KG1 (cell line): ENCODE data around the gene COMMD8.

Source experiments
- DNase-seq: peaks from one replicate; lab custom pipeline; 2025; lab: John Stamatoyannopoulos, UW

Gene COMMD8

DNA sequence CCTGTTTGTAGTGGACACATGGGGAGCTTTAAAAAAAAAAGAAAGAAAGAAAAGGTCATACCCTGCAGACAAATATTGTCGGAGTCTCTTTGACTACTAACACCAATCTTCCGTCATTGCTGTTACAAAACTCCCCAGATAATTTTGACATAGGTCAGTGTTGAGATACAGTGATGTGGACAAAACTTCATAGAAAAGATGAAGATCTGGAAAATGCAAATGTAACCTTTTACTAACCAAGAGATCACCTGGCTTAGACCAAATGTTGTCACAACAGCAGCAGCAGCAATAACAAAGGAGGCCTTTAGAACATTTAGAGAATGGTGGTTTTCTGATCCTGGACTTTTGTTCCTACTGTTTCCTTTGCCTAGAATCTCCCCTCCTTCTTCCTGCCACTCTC, 8.1 kb upstream of the COMMD8 start:
- no peak for DNase-seq

DNA sequence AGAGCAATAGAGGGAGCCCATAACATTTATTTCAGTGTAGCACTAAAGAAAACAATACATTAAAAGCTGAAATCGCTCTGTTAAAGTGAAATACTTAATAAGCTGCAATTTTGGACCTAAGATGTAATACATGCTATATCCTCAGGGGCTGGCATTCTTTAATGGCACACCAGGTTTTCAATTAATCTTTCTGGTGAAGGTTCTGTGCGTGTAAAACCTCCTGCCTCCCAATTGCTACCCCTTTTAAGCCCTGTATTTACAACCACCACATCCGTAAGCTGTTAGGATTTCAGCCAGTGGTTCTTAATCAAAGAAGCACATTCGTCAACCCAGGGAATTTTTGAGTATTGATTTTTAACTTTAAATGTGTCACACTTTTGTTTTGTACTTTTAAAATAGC, 7.6 kb upstream of the COMMD8 start:
- DNase-seq, result no peak

DNA sequence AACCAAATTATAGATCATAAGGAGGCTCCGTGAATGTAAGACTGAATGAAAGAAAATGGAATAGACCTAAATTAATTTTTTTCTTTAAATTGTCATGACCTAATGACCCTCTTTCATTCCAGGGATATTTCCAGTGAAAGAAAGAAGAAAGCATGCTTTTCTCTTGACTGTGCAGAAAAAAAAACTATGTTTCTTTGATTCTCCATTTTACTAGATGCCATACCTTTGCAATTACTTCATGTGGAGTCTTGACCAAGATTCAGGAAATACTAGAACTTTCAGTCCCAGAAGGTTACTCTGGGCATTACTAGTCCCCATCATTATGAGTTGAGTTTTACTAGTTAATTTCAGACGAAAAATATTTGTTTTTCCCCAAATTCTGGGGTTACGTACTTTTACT, 6.4 kb upstream of the COMMD8 start:
- DNase-seq, result no peak

DNA sequence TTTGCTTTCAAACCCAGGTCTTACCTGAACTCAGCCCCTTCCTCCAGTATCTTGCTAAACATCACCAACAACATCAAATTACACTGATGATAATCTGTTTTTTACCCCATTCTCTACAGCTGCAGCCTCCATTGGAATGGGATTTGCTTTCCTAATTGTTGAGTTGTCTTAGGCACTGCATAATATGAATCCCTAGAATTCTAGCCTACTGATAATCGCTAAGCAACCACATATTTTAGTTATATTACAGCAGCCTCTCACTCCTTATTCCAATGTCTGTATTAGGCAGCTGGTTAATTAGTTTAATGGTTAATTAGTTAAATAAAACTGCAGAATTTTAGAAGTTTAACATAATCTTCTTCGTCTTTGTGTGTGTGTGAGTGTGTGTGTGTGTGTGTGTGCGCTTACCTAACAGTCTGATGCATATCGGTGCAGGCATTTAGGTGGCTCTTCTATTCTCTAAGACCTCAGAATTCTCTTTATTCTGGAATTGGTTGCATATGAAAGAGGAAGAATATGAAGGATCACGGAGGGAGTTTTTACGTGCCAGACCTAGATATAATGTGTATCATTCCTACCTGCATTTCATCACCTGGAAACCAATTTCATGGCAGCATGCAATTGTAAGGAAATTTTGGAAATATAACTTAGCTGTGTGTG, 5.3 kb upstream of the COMMD8 start:
- DNase-seq, result no peak

DNA sequence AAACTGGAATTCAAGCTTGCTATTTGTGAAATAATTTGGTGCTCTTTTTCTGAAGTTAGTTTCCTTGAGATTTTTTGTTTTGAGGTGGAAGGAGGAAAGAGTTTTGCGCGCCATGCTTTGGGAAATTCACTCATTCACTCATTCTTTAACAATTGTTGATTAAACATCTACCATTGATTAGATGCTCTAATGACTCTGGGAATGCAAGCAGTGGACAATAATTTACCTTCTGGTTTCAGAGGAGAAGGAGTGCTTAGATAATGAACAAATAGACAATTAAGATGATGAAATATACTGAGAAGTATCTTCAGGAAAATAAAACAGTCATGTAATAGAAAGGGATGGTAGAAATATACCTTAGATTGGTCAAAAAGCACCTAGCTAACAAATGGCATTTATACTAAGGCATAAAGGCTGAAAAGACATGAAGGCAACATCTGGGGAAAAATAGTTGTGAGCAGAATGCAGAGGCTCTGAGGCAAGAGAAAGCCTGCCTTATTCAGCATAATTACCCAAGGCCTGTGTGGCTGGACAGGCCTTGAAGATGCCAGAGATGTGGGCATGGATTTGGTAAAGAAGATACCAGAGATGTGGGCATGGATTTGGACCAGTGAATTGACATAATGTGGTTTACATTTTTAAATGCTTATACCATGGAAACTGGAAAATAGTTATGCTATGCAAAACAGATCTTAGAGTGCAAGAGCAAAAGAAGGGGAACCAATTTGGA, 2.7 kb upstream of the COMMD8 start:
- no peak for DNase-seq

DNA sequence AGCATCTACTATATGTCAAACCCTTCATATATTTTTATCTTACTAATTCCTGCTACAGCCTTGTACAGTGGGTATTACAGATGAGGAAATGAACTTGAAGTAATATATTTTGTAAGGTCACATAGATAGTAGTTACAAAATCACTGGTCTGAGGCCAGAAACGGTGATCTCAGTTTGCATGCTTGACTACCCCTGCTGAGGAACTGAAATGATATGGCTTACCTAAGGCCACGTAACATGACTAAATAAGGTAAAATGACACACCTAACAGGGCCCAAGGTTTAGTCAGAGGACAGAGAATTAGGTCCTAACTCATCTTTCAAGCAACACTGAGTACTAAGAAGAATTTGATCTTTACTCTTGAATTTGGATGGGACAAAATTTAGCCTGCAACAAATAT, 1.5 kb upstream of the COMMD8 start:
- no peak for DNase-seq

DNA sequence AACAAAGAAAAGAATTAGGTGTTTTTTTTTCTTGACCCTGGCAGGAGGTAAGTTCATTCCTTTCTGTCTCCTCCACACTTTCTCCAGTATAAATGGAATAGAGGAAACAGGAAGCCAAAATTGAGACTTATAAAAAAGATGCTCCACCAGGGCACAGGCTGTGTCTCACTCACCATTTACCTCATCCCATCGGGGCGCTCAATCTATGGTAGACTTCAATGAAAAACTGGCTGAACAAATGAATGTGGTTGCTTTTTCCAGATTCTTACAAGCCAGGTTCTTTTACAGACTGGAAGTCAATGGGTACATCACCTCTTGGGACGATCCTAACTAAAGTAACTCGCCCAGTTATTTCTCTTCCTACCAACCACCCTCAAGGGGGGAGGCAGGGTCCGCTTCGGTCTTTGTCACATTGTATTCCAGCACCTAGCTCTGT, 685 bp downstream of the COMMD8 start:
- no peak for DNase-seq

DNA sequence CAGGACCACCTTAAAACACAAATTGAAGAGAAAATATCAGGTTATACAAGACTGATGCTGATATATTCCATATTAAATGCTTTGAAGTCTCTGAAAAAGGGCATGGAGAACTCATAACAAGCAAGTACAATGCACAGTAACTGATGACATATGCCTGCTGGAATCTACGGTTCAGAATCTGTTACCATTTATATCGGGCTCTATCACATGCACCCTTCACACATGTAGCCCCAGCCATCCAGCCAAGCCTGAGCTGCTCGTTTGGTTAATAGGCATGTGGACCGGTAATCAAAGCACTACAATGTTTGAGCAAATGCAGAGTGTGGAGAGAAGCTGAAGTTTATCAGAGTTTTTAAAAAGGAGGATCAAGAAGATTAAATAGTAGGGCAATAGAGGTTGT, 11.8 kb downstream of the COMMD8 start:
- DNase-seq, result no peak

DNA sequence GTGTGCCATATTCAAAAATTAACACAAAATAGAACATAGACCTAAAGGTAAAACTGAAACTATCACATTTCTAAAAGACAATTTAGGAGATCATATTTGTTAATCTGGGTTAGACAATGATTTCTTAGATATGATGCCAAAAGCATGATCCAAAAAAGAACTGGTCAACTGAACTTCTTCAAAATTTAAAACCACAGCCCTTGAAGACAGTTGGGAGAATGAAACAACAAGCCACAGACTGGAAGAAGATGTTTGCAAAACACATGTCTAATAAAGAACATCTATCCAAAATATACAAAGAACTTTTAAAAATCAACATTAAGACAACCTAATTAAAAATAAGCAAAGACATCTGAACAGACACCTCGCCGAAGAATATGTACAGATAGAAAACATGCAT, 19.5 kb downstream of the COMMD8 start:
- DNase-seq, result no peak

DNA sequence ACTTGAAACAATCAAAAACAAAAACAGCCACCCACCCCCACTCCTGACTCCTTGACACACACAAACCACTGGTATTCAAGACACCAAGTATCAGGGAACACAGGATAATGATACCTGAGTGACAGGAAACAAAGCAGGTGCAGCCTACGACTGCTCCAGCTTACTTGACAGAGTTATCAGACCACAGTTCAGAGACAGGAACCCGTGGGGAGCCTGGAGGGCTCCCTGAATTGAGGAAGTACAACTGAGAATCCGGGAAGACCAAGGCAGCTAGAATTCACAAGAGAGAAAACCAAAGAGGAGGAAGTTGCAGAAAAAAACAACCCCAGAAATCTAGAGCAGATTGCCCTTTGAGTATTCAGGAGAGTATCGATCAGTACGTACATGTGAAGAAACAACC, 20.5 kb downstream of the COMMD8 start:
- peak; percentile 54 for DNase-seq

DNA sequence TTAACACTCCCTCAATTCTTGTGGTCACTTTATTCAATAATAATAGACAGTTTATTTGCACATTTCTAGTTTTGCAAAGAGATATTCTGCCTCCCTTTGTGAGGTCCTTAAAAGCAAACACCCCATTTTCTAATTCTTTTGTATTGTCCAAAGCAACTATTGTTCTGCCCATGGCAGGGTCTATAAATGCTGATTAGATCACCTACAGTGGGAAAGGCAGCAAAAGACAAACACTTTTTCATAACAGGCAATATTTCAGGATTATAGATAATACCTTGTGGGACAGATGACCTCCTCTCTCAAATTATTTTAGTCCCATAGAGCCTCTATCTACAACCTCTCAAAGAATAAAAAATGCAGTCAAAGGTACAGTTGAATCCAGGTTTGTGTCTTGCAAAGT, 28.6 kb downstream of the COMMD8 start:
- no peak for DNase-seq

DNA sequence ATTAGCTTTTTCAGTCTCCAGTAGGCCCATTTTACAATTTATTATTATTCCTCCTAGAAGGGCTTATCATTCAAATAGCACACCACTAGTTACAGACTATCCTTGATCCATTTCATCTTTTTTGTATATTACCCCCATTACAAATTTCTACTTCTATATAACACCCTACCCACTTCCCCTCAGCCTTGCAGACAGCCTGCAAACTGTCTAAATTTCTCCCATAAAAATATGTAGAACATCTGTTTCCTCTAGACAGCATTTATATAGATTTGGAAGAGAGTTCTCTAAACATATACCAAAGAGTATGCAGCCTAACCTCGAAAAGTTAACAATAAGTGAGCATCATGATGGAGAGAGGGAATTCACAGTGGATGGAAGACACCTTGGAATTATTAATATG, 30.8 kb downstream of the COMMD8 start:
- no peak for DNase-seq

DNA sequence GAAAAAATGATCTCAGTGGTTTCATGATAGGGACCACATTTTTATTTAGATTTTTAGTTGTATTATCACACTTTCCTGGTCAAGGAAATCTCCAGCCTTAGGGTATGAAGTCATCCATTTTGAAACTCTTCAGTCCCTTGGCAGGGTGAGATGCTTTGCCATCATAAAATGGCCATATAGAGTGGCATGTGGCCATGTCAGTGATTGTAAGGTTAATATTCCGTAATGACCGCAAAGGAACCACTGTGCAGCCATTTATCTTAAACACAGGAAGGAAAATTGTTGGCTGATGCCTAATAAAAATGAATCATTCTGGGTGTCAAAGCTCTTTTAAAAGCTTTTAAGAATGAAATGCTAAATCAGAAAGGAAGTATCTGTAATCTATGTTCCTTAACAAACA, 35.6 kb downstream of the COMMD8 start:
- DNase-seq, result no peak

DNA sequence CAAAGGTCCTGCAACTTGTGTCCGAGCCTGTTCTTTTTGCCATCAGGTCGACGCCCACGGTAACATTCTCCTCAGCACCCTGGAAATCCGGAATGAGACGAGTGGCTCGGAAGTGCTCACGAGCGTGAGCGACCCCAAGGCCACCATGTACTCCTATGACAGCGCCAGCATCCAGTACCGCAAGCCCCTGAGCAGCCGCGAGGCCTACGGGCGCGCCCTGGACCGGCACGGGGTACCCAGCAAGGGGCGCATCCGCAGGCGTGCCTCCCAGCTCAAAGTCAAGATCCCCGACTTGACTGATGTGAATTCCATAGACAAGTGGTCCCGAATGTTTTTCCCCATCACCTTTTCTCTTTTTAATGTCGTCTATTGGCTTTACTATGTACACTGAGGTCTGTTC, 37.9 kb downstream of the COMMD8 start:
- no peak for DNase-seq

DNA sequence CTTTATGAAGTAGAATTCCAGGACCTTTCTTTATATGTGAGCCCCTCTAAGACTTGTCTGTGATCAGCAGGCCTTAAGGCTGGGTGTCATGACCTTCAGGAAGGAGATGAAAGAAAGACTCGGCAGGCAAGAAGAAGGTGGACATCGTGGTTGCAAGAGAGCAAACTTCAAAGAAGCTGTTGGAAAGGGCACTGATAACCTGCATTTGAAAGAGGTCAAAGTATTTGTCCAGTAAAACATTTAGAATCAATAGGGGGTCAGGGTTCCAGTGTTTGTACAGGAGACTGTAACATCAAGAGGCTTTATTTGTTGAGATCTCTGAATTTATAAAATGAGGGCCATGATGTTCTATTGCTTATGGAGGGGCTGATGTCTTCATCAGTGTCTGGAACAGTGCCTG, 44.2 kb downstream of the COMMD8 start:
- no peak for DNase-seq

DNA sequence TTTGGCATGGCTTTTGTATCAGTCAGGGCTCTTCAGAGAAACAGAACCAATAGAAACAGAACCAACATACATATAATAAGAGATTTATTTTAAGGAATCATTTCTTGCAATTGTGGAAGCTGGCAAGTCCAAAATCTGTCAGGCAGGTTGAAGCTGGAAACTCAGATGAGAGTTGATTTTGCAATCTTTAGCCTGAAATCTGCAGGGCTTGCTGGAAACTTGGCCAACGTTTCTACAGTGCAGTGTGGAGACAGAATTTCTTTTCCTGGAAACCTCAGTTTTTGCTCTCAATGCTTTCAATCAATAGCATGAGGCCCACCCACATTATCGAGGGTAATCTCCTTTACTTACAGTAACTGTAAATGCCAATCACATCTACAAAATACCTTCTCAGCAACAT, 45.4 kb downstream of the COMMD8 start:
- DNase-seq, result no peak

DNA sequence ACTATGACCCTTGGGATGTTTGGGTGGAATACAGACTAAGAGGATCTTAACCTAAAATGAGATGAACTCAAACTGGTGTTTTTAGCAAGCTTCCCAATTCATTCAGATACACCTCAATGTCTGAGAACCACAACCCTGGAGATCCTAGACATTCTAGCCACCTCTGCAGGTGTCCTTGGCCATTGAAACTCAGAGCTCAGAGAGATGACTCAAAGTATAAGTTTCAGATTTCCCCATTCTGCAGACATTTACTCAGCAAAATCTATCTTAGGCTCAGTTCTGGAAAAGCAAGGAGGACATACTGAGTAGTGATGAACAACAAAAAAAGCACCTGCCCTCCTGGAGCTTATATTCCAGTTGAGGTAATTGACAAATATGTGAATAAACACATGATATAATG, 47.8 kb downstream of the COMMD8 start:
- DNase-seq, result no peak

DNA sequence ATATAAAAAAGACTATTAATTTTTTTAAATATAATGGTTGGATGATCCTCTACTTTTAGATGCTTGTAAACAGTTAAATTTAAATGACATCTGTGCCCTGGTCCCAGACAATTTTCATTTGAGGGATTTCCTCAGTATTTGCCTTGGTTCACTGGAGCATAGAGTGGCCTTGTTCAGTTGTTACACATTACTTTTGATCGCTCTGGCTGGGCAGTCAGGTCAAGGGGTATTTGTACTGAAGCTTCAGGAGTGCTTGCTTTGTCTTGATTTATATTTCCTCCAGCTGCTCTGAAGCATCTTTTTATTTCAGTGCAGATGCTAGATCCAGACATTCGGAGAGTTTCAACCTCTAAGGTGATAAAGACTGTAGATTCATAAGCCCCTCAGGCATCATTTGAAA, 50.0 kb downstream of the COMMD8 start:
- DNase-seq, result no peak

DNA sequence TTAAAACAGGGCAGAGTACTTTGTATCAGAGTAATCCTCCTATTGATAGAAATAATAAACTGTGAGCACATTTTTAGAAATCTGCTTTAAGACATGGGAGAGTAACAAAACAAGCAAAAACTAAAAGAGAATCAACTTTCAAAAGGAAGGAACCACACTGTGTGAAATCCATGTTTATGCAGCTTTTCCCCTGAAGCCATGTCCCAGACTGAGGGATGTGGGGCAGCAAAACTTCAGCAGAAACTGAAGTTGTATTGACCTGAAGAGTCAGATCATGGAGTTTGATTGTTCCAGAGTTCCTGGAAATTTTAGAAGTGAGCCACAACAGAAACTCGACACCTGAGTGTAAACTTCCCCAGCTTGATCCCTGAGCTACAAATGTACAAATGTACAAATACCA, 53.2 kb downstream of the COMMD8 start:
- no peak for DNase-seq

DNA sequence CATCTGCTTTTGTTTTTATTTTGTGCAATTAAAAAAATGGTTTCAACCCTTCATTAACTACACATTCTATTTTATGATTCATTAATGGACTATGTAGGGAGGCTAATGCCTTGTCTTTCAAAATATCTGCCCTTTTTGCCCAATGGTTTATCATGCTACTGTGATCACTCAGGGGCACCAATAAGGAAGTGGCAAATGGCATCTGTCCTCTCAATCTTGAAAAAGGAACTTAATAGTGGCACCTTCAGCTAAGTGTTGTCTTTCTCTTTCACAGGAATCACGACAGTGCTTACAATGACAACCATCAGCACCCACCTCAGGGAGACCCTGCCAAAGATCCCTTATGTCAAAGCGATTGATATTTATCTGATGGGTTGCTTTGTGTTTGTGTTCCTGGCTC, 57.1 kb downstream of the COMMD8 start:
- no peak for DNase-seq
